HG02973 (cell line): ENCODE results near the gene FYN.
"Not testable (repeated sequence)": the region's sequence is repeated elsewhere in the genome, so short reads cannot be mapped to it uniquely, and the experiment has no call there.

ENCODE experiments used
- ATAC-seq: cut with Tn5 transposase; IDR thresholded peaks from one replicate; pipeline ENCODE4 v1.9.1; 2021; ENCODE audit warnings: moderate library complexity; ENCODE audit not compliant: unreplicated experiment

Gene FYN

DNA sequence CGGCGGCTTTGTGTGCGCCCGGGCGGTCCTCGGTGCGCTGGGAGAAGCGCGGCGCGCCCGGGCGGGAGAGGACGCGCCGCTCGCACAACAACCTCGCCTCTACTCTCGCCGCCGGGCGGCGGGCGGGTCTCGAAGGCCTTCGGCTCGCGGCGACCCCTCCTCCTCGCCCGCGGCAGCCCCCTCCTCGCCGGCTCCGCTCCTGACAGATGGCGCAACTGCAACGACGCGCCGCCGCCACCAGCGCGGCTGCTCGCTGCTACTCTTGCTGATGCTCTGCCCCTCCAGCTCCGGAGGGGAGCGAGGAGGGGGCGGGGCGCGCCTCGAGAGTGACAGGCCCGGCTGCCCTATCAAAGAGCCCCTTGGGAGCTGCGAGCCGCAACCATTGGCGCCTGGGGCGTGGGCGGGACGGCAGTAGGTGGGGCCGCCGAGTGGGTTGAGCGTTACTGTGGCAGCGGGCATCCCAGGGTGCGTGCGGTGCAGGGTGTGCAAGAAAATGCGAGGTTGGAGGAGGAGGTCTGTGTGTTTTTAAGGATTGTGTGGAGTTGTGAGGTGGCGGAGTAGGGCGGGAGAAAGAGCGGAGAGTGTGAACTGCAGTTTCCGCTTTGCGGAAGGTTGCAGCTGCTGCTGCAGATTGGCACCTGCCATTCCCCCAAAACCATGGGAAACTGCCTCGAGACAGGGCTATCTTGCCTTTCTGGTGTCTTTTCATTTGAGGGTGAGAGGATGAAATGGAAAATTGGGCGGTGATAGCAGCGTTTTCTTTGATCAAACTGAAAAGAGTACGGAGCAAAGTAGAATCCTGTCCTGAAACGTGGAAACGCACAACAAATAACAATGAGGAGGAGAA is at the start of gene FYN:
Gene FYN (minus strand): TSS at position 275 of the 847 bp plus-strand sequence. CDS start 153,401 bp downstream, outside the sequence.
- ATAC-seq: peak; percentile 99

DNA sequence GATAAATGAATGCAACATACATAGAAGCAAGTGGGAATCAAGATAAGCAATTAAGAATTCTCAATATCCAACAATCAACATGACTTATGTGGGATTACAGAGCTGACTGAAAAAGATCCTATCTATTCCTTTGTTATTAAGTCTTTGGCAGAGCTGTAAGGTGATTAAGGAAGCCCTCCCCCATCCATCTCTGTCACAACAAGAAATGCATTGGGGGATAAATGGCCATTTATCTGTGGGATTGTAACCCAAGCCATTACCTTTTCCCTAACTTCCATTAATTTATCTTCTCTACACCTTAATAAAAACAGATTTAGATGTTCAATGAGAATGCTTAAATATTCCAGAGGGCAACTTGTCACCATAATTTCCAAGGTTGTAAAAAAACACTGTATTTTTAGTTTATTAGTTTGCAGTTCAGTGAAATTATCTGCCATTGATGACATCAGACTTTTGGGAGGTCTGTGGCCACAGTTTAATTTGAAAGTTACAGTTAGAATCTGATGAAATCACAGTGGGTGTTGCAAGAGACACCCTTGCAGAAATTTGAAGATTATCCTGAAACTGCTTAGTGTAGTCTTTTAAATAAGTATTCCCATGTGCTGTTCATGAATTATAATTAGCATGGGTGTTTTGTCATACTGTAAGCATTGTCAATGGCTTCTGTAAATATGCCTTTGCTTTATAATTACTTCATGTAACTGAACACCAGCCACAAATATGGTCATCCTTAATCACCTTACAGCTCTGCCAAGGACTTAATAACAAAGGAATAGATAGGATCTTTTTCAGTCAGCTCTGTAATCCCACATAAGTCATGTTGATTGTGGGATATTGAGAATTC is 49.4 kb upstream of the FYN start:
- no peak for ATAC-seq

DNA sequence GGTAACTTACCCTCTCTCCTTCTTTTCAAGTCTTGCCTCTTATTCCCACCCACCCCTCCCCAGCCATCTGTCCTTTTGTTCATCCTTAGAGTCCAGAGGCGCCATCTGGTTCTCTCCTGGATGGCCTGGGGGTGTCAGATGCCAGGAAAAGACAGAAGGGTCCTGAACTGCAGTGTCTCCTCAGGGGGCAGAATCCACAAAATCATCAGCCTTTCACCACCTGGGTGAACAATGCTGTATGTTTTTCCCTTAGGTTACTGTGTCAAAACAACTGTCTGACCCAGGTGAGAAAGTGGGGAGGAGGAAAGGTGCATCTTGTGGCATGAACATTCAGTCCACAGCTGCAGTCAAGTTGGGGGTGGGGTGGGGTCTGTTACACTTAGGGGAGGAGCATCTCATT is 47.9 kb upstream of the FYN start:
- no peak for ATAC-seq

DNA sequence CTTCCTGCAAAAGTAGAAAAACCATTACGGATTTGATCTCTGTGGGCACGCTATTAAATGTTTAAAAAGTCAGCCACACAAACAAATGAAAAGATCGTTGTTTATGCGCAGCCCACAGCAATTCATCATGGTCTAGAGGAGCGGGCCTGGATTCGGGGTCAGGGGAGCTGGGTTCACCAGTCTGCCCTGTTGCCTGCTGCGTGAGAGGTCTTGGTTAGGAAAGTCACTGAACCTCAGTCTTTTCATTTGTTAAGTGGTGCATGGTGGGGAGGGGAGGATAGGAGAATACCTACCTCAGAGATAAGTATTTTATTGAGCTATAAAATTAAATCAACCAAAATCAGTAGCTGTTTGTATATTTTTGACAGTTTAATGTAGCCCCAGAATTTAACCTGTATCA is 47.3 kb upstream of the FYN start:
- ATAC-seq: no peak

DNA sequence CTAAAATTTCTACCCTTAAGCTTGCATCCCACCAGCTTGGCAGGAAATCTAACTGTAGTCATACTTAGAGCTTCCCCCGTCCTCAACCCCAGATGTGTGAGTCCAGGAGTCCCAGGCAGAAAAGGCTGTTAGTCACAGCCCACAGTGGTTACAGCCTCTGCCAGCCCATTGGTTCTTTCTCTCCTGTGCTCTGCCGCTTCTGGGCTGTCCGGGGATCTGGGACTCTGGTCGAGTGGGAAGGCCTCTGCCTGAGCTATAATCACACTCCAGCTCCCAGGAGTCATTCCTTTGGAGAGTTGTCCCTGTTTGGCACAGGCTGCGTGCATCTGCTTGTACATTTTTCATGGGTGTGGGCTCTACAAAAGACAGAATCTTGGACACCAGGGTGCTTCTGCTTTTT is 45.6 kb upstream of the FYN start:
- ATAC-seq: no peak

DNA sequence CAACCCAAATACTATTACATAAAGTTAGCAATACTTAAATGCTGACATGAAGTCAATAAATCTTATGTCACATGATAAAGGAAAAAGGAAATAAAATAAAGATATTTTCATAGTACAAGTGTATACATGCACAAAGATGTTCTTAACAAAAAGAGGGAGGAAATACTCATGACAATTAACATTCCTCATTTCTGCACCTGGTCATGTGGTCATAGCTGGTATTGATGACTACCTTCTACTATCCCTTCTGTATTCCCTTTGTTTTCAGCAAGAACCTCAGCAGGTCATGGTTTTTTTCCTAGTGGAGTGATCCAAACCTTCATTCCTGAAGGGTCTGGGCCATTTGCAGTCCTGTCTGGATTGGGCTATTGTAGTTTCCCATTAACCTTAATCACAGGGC is 43.5 kb upstream of the FYN start:
- no peak for ATAC-seq

DNA sequence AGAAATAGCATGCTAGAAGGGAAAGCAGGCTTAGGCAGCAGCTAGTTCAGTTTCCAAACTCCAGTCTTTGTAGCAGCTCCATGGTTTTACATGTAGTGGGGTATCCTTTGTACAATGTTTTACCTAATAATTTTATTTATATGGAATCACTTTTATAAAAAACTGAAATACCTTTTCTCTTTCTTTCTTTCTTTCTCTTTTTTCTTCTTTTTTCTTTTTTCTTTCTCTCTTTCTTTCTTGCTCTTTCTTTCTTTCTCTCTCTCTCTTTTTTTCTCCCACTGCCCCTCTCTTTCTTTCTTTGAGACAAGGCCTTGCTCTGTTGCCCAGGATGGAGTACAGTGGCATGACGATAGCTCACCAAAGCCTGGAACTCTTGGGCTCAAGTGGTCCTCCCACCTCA is 41.4 kb upstream of the FYN start:
- ATAC-seq: no peak

DNA sequence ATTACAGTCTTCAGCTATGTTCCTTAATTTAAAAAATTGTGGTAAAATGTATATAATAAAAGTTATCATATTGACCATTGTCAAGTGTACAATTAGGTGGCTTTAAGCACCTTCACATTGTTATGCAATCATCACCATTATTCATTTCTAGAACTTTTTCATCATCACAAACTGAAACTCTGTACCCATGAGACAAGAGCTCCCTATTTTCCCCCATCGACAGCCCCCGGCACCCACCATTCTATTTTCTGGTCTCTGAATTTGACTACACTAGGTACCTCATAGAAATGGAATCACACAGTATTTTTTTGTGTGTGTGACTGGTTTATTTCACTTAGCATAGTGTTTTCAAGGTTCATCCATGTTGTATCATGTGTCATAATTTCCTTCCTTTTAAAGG is 39.7 kb upstream of the FYN start:
- no peak for ATAC-seq

DNA sequence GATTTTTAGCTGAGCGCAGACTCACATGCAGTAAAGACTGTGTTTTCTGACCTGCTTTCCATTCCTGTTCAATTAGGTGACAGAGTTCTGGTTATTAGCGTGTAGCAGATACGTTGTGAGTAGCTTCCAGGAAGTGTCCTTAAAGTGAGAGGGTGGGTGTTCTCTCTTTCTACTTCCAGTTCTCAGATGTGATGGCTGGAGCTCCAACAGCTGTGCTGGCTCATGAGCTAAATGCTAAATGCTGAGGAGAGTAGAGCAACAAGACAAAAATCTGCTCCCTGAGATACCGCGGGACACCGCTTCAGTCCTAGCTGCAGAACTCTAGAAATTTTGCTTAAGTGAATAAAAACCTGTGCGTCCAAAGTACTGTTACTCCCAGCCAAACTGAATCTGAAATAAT is 38.2 kb upstream of the FYN start:
- no peak for ATAC-seq

DNA sequence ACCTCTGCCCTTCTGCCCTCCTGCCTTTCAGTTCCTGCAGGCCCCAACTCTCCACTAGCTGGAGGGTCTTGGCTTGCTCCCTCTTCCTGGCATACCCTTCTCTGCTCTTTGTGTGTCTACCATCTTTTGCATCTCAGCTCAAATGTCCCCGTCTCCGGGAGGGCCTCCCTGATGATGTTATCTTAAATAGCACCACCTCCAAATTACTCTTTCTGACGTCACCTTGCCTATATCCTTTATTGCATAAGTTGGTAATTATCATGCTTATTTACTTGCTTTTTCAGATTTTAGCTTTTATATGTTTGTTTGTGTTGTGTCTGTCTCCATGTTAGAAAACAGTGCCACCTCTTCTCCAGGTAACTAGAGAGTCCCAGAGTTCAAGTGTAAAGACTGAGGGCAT is 36.0 kb upstream of the FYN start:
- no peak for ATAC-seq

DNA sequence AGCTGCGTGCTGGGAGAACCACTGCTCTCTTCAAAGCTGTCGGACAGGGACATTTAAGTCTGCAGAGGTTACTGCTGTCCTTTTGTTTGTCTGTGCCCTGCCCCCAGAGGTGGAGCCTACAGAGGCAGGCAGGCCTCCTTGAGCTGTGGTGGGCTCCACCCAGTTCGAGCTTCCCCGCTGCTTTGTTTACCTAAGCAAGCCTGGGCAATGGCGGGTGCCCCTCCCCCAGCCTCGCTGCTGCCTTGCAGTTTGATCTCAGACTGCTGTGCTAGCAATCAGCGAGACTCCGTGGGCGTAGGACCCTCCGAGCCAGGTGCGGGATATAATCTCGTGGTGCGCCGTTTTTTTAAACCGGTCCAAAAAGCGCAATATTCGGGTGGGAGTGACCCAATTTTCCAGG is 35.1 kb upstream of the FYN start:
- ATAC-seq: not testable (repeated sequence)

DNA sequence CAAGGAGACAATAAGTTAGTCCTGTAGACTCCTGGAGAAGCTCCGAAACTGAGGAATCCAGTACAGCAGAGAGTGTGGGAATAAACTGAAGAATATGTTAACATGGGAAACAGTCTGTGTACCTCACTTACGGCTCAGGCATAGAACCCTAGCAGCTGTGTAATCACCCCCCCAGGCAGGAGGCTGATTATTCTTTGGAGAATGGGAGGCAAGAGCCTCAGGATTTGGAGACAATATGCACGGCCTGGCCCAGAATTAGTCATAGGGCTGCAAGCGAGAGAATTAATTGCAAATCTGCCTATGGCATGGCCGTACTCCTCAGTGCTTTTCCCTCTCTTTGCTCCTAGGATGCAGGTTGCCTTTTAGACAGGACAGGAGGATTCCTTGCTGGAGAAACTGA is 27.5 kb upstream of the FYN start:
- no peak for ATAC-seq

DNA sequence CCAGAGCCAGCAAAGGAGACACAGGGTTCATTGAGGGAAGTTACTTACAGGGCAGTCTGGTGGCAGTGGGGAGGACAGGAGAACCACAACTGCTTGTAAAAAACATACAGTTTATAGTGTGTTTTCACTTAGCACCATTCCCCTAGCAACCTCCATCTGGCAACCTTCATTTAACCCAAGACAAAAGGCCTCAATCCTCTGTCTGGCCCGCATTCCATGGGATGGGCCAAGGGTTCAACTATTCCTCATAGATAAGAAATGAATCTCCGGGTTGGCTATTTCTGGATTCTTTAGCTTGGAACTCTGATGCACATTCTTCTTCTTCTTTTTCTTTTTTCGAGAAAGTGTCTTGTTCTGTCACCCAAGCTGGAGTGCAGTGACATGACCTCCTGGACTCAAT is 26.3 kb upstream of the FYN start:
- ATAC-seq: no peak

DNA sequence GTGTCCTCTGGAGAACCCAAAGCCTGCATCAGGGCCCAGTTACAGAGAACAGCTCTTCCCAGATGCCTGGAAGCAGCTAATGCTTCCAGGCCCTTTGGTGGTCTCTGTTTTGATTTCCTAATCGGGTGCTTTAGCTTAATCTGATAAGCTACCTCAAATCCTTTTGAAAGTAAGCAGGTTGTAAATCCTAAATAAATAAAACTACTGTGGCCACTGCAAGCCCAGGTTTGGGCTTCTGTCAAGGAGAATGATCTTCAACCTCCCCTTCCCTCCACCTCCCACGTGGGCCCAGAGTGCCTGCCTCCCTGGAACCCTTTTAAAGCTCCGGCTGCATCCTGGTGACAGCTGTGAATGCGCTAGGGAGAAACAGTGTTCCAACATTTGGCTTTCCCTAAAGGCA is 25.2 kb upstream of the FYN start:
- ATAC-seq: no peak

DNA sequence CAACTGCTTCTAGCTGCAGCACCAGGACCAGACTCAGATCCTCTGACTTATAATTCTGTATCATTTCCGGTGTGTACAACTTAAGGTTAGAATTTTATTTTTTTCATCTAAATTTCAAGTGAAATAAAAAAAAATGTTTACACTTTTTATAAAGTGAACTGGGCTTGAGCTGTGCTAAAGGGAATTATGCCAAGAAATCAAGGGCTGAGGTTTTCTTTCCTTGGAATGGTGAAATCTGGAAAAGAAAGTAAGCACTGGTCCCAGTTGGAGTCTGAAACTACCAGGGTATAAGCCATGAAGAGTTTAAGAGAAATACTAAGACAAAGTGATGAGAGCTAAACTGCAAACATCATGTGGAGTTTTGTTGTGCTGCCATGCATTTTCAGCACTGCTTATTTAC is 21.7 kb upstream of the FYN start:
- no peak for ATAC-seq

DNA sequence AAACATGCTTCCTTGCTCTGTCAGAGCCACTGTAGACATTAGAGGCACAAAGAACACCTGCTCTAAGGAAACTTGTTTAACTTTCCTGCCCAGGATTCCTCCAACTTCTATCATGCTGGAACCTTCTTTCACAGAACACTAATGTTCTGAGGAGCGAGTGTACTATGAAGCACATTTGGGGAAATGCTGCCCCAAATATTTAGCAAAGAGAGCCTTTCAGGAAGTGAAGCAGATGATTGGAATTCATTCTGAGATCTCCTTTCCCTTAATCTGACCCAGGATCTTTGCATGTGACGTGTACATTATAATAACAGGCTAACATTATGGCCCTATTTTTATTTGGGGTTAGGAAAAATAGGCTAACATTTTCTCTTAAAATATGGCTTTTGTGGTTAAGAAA is 21.0 kb upstream of the FYN start:
- ATAC-seq: no peak

DNA sequence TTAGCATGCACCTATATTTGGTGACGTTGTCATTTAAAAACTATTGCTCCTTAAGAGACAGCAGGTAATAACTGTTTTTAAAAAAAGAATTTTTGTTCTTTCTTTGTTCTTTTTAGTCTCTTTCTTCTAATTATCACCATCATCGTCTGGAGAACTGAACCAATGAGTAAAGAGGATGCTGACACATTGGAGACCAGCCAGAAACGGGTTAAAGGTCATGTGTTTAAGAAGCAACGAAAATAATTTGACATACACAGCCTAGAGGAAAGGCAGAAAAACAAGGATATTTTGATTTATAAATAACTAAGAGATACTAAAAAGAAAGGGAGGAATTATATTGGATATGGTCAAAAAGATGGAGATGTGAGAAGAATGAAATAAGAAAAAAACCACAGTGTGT is 19.2 kb upstream of the FYN start:
- no peak for ATAC-seq

DNA sequence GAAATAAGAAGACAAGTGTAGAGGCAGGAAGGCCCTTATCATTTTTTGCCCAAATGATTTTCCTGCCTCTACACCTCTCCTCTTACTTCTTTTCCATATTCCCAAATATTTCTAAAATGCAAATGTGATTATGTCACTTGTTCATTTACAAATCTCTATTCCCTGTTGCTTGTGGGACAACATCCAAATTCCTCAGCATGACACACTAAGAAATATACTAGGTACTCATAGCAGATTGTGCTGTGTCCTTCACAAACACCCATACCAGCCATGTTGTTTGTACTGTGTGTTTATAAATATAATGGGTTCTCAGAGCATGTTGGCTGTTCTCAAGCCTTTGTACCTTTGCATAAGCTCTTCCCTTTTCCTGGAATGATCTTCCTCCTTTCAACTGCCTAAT is 17.7 kb upstream of the FYN start:
- ATAC-seq: no peak

DNA sequence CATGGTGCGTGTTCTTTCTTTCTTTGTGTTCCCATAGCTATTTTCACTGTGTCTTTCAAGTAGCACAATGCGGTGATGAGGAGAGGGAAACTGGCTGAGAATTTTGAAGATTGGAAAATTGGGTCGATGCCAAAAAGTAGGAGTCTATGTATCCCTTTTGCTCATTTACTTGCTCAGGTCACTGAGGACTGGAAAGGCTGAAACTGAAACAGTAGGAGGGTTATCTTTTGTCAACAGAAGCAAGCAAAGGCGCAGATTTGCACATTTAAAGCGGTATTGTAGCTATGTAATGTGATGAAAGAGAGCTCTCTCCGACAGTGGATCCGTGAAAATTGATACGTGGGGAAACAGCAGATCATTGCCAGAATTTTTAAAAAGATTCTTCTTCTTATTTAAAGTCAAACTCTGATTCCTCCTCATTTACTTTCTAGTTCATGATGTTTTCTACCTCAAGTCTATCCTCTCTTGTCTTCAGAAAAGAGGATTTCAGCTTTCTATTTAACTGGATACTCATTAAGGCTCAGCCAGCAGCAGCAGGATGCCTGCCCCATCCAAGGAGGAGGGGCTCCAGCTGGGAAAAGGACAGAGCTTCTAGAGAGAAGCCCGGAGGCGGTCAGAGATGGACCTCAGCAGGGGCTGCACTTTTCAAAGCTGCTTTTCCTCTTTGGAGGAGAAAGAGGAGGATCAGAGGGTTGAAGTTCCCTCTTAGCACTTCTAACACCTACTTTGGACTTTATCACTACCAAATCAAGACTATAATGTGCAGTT is 15.9 kb upstream of the FYN start:
- ATAC-seq: no peak

DNA sequence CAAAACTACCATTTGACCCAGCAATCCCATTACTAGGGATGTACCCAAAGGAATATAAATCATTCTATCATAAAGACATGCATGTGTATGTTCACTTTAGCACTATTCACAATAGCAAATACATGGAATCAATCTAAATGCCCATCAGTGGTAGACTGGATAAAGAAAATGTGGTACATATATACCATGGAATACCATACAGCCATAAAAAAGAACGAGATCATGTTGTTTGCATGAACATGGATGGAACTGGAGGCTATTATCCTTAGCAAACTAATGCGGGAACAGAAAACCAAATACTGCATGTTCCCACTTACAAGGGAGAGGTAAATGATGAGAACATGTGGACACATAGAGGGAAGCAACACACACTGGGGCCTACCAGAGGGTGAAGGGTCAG is 13.5 kb upstream of the FYN start:
- ATAC-seq: not testable (repeated sequence)

DNA sequence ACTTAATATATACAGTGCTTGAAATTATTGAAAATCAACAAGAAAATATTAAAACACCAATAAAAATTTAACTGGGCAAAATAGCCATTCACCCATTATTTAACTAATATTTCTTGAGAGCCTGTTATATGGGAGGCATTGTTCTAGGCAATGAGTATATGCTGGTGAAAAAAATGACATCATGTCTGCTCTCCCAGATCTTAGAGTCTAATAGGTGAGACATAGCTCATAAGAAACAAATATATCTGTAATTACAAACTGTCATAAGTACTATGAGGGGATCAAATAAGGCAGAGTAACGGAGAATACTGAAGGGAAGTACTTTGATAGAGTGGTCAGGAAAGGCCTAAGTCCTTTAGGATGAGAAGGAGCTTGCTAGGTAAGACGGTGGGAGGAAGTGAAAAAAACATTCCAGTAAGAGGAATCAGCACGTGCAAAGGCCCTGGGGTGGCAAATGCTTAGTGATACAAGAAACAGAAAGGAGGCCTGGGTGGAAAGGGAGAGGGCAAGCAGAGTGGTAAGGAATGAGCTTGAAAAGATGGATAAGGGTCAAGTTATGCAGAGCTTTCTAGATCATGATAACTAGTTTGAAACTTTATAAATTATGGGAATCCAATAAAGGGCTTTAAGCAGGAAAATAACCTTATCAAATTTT is 12.2 kb upstream of the FYN start:
- no peak for ATAC-seq
